ENCODE data around the gene SERAC1. TPM values are rescaled to one million over a fixed set of nuclear protein-coding genes. Genes with fewer than 3 reads are reported as not detected.
A peak's percentile ranks its signal among the peaks of the same experiment; 100 is the strongest.

Gene SERAC1
- total and polyA plus RNA-seq, 4 donors, result 2.0 to 4.4 (median 2.3) TPM

DNA sequence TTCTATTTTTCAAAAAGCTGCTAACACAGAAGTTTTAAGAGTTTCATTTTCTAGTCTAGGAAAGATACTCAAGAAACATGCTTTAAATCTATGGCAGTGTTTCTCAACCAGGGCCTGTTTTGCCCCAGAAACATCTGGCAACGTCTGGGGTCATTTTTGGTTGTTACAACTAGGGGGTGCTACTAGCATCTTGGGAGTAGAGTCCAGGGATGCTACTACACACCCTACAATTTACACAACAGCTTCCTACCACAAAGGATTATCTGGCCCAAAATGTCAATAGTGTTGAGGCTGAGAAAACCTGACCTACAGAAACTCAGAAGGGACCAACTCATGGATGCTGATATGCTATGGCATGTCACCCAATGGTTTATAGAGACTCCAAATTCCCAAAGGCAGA, 24.4 kb downstream of the SERAC1 start:
- WGBS, result 35% methylated on average over 1 of the region's 1 CpG
- Histone ChIP-seq H3K27ac (ENCODE audit: low read depth in 1 of 2, low read length in 2 of 2) (no peak overlapping the region), H3K4me3 (ENCODE audit: low read depth in 1 of 3, low read length in 3 of 3) (no peak overlapping the region), H3K9ac (ENCODE audit: low read depth in 1 of 2, low read length in 2 of 2) (no peak overlapping the region), H3K9me3 (ENCODE audit: control insufficient read depth in 4 of 4, low read length in 3 of 4) (no peaks in the 10 kb centered on the region), H3K4me1 (ENCODE audit: control insufficient read depth in 4 of 4, insufficient read depth in 4 of 4, low read length in 3 of 4) (no peaks in the 10 kb centered on the region), H3K27me3 (ENCODE audit: control insufficient read depth in 4 of 4, insufficient read depth in 4 of 4, low read length in 3 of 4) (no peaks in the 10 kb centered on the region), H3K36me3 (ENCODE audit: control insufficient read depth in 4 of 4, insufficient read depth in 3 of 4, low read depth in 1 of 4, low read length in 3 of 4) (peaks cover 0 to 4% (median under 1%) of the 10 kb centered on the region in 4 donors)
- no peak for DNase-seq (ENCODE audit: low spot score)
- TF ChIP-seq RAD21 (IDR thresholded peaks at IDR 0.05), result peak; percentile 31 to 66
- TF ChIP-seq, protein P1, sequence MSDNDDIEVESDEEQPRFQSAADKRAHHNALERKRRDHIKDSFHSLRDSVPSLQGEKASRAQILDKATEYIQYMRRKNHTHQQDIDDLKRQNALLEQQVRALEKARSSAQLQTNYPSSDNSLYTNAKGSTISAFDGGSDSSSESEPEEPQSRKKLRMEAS (IDR thresholded peaks at IDR 0.05), result no peak
- TF ChIP-seq HNF4A (conservative IDR thresholded peaks at IDR 0.05), result peak in 1 of 2 donors; percentile 45

DNA sequence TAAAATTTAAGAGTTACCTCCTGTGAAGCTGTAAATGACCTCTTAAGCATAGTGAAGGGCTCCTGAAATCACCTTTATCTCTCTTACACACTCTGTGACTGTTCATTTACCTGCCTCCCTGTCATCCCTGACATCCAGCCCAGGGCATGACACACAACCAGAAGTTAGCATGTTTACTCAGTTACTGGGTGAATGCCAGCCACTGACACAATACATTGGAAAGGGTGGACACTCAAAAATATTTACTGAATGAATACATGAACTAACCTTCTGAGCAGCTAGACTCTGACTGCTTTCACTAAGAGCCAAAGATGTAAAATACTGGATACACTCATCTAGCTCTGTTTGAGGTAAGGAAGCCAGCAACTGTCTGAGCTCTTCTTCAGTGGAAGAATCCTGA, 25.3 kb downstream of the SERAC1 start:
- Histone ChIP-seq H3K9ac (ENCODE audit: low read depth in 1 of 2, low read length in 2 of 2) (no peak overlapping the region), H3K36me3 (ENCODE audit: control insufficient read depth in 4 of 4, insufficient read depth in 3 of 4, low read depth in 1 of 4, low read length in 3 of 4) (peaks cover 0 to 4% (median under 1%) of the 10 kb centered on the region in 4 donors), H3K27ac (ENCODE audit: low read depth in 1 of 2, low read length in 2 of 2) (peak overlapping the region; percentile 65 to 72), H3K4me1 (ENCODE audit: control insufficient read depth in 4 of 4, insufficient read depth in 4 of 4, low read length in 3 of 4) (no peaks in the 10 kb centered on the region), H3K4me3 (ENCODE audit: low read depth in 1 of 3, low read length in 3 of 3) (no peak overlapping the region), H3K9me3 (ENCODE audit: control insufficient read depth in 4 of 4, low read length in 3 of 4) (no peaks in the 10 kb centered on the region), H3K27me3 (ENCODE audit: control insufficient read depth in 4 of 4, insufficient read depth in 4 of 4, low read length in 3 of 4) (no peaks in the 10 kb centered on the region)
- TF ChIP-seq, protein P2, sequence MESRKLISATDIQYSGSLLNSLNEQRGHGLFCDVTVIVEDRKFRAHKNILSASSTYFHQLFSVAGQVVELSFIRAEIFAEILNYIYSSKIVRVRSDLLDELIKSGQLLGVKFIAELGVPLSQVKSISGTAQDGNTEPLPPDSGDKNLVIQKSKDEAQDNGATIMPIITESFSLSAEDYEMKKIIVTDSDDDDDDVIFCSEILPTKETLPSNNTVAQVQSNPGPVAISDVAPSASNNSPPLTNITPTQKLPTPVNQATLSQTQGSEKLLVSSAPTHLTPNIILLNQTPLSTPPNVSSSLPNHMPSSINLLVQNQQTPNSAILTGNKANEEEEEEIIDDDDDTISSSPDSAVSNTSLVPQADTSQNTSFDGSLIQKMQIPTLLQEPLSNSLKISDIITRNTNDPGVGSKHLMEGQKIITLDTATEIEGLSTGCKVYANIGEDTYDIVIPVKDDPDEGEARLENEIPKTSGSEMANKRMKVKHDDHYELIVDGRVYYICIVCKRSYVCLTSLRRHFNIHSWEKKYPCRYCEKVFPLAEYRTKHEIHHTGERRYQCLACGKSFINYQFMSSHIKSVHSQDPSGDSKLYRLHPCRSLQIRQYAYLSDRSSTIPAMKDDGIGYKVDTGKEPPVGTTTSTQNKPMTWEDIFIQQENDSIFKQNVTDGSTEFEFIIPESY (IDR thresholded peaks at IDR 0.05), result no peak
- peak in 1 of 2 donors; percentile 63 for TF ChIP-seq JUND (IDR thresholded peaks at IDR 0.05)
- TF ChIP-seq TAF1 (conservative IDR thresholded peaks at IDR 0.05), result no peak
- TF ChIP-seq HNF4A (conservative IDR thresholded peaks at IDR 0.05), result peak in 1 of 2 donors; percentile 46
- peak; percentile 98 for TF ChIP-seq FOXA1 (IDR thresholded peaks at IDR 0.05)
- peak; percentile 99 for TF ChIP-seq FOXA2 (IDR thresholded peaks at IDR 0.05)
- TF ChIP-seq HNF4G (IDR thresholded peaks at IDR 0.05), result no peak
- peak; percentile 39 for TF ChIP-seq SP1 (IDR thresholded peaks at IDR 0.05)
- TF ChIP-seq RAD21 (IDR thresholded peaks at IDR 0.05), result peak; percentile 30 to 43
- TF ChIP-seq, protein P1 (IDR thresholded peaks at IDR 0.05), result no peak
- peak; percentile 13 to 62 for TF ChIP-seq RXRA (IDR thresholded peaks at IDR 0.05)
- DNase-seq (ENCODE audit: low spot score), result peak; percentile 47

DNA sequence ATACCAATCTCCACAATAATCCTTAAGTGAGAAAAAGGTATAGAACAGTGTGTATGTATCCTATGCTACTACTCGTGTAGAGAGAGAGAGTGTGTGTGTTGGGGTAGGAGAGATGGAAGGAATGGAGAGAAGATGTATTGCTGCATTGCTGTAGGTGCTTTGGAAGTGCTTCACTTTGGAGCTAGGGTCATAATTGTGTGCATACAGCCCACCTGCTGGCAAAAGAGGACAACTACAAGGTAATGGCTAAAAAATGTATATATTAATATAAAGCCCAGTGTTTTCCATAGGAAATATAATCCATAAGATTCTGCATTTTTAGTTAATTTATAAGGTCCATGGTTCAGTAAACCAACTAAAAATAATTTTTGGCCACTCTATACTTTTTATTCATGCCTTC, 36.1 kb downstream of the SERAC1 start:
- H3K27me3 ChIP-seq (ENCODE audit: control insufficient read depth in 4 of 4, insufficient read depth in 4 of 4, low read length in 3 of 4), result no peaks in the 10 kb centered on the region
- 76% methylated on average over 1 of the region's 1 CpG for WGBS
- H3K4me3 ChIP-seq (ENCODE audit: low read depth in 1 of 3, low read length in 3 of 3), result no peak overlapping the region
- no peaks in the 10 kb centered on the region for H3K9me3 ChIP-seq (ENCODE audit: control insufficient read depth in 4 of 4, low read length in 3 of 4)
- H3K36me3 ChIP-seq (ENCODE audit: control insufficient read depth in 4 of 4, insufficient read depth in 3 of 4, low read depth in 1 of 4, low read length in 3 of 4), result peaks cover 0 to 4% (median 0%) of the 10 kb centered on the region in 4 donors
- DNase-seq (ENCODE audit: low spot score), result no peak
- H3K27ac ChIP-seq (ENCODE audit: low read depth in 1 of 2, low read length in 2 of 2), result no peak overlapping the region
- no peaks in the 10 kb centered on the region for H3K4me1 ChIP-seq (ENCODE audit: control insufficient read depth in 4 of 4, insufficient read depth in 4 of 4, low read length in 3 of 4)
- H3K9ac ChIP-seq (ENCODE audit: low read depth in 1 of 2, low read length in 2 of 2), result no peak overlapping the region
- TF ChIP-seq RAD21 (IDR thresholded peaks at IDR 0.05), result peak; percentile 5 to 44
- TF ChIP-seq, protein P3, sequence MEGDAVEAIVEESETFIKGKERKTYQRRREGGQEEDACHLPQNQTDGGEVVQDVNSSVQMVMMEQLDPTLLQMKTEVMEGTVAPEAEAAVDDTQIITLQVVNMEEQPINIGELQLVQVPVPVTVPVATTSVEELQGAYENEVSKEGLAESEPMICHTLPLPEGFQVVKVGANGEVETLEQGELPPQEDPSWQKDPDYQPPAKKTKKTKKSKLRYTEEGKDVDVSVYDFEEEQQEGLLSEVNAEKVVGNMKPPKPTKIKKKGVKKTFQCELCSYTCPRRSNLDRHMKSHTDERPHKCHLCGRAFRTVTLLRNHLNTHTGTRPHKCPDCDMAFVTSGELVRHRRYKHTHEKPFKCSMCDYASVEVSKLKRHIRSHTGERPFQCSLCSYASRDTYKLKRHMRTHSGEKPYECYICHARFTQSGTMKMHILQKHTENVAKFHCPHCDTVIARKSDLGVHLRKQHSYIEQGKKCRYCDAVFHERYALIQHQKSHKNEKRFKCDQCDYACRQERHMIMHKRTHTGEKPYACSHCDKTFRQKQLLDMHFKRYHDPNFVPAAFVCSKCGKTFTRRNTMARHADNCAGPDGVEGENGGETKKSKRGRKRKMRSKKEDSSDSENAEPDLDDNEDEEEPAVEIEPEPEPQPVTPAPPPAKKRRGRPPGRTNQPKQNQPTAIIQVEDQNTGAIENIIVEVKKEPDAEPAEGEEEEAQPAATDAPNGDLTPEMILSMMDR (IDR thresholded peaks at IDR 0.05; ENCODE audit: low read depth, low read length, missing input control), result no peak
